Neural progenitor cell (in vitro differentiated cells): ENCODE data around the gene CCAR1. TPM values are rescaled to one million over a fixed set of nuclear protein-coding genes. Genes with fewer than 3 reads are reported as not detected.
"Not testable (repeated sequence)": the region's sequence is repeated elsewhere in the genome, so short reads cannot be mapped to it uniquely, and the experiment has no call there.

ENCODE experiments used
- DNase-seq: peaks from one replicate; pipeline ENCODE4 v3.0.0-alpha.2; 2016; ENCODE audit warnings: low spot score
- H2AFZ ChIP-seq: fragments of 200-600 bp; sonication (generic); replicated peaks from 2 replicates; pipeline ENCODE4 v1.6.1; 2016; ENCODE audit warnings: antibody characterized with exemption
- H3F3A ChIP-seq: fragments of 200-600 bp; sonication (generic); 2 replicates; pipeline ENCODE4 v1.6.1; 2016; ENCODE audit warnings: antibody characterized with exemption, low read depth
- H3K27ac ChIP-seq: fragments of 200-600 bp; sonication (generic); 2 replicates; pipeline ENCODE4 v1.5.1; 2016; ENCODE audit warnings: mild to moderate bottlenecking
- H3K27me3 ChIP-seq: fragments of 200-600 bp; sonication (generic); 2 replicates; pipeline ENCODE4 v1.6.1; 2016; ENCODE audit warnings: mild to moderate bottlenecking, moderate library complexity
- H3K36me3 ChIP-seq: fragments of 200-600 bp; sonication (generic); 2 replicates; pipeline ENCODE4 v1.5.1; 2016
- H3K4me1 ChIP-seq: fragments of 200-600 bp; sonication (generic); 2 replicates; pipeline ENCODE4 v1.6.1; 2016; ENCODE audit warnings: mixed run types
- H3K4me2 ChIP-seq: fragments of 200-600 bp; sonication (generic); 2 replicates; pipeline ENCODE4 v1.6.1; 2016
- H3K4me3 ChIP-seq: fragments of 200-600 bp; sonication (generic); 2 replicates; pipeline ENCODE4 v1.5.1; 2016
- H3K79me2 ChIP-seq: fragments of 200-600 bp; sonication (generic); 2 replicates; pipeline ENCODE4 v1.6.1; 2016; ENCODE audit warnings: low read depth
- H3K9ac ChIP-seq: fragments of 200-600 bp; sonication (generic); 2 replicates; pipeline ENCODE4 v1.6.1; 2016
- H3K9me3 ChIP-seq: fragments of 200-600 bp; sonication (generic); 2 replicates; pipeline ENCODE4 v1.5.1; 2016; ENCODE audit warnings: low read depth
- H4K20me1 ChIP-seq: fragments of 200-600 bp; sonication (generic); 2 replicates; pipeline ENCODE4 v1.6.1; 2016; ENCODE audit warnings: low read depth
- H3K27ac Mint-ChIP-seq: 3 replicates; pipeline ENCODE4 v1.8.0; 2021; ENCODE audit warnings: mixed read lengths
- H3K27me3 Mint-ChIP-seq: 2 replicates; pipeline ENCODE4 v1.8.0; 2022; ENCODE audit warnings: low read depth, mild to moderate bottlenecking, inconsistent platforms, moderate library complexity, mixed read lengths; ENCODE audit not compliant: insufficient read depth
- H3K36me3 Mint-ChIP-seq: 3 replicates; pipeline ENCODE4 v1.8.0; 2021; ENCODE audit warnings: mixed read lengths
- H3K4me1 Mint-ChIP-seq: 3 replicates; pipeline ENCODE4 v1.8.0; 2021; ENCODE audit warnings: mixed read lengths
- H3K4me3 Mint-ChIP-seq: 3 replicates; pipeline ENCODE4 v1.8.0; 2021; ENCODE audit warnings: mild to moderate bottlenecking, moderate library complexity, mixed read lengths
- H3K9me3 Mint-ChIP-seq: 3 replicates; pipeline ENCODE4 v1.8.0; 2020; ENCODE audit warnings: mixed read lengths
- EZH2 ChIP-seq: fragments of 200-600 bp; sonication (generic); IDR thresholded peaks from 2 replicates; pipeline ENCODE4 v1.6.1; 2017; ENCODE audit warnings: antibody characterized with exemption, mild to moderate bottlenecking, moderate library complexity
- EZH2phosphoT487 ChIP-seq: fragments of 200-600 bp; sonication (generic); IDR thresholded peaks from 2 replicates; pipeline ENCODE4 v1.6.1; 2017; ENCODE audit warnings: antibody characterized with exemption
- total RNA-seq: library from RNA; depleted of rRNA; stranded (reverse); fragments of >200 nt; gene quantifications from 2 replicates; pipeline ENCODE4 v1.2.3, GENCODE V29; 2015; ENCODE audit warnings: low replicate concordance
- TF ChIP-seq, protein P1 (sequence below): fragments of 200-600 bp; sonication (generic); IDR thresholded peaks from 2 replicates; pipeline ENCODE4 v1.5.1; 2017; ENCODE audit warnings: antibody characterized with exemption, mild to moderate bottlenecking

The CCAR1 gene
- total RNA-seq, 1 donor from 2014 or later: 141 TPM

DNA sequence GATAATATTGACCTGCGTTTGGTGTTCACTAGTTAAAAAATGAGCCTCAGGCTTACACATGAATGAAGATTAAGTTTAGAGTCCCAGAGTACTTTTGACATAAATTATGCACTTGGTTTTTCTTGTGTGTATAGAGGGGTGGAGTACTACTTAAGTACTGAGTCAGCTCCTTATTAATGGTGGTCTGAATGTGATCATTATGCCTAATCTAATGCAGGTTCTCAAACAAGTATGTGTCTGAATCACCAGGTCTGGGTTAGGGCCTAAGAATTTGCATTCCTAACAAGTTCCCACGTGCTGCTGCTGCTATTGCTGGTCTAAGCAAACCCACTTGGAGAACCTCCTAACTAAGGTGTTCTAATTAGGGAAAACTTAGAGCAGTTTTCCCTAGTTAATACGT is 75.6 kb downstream of the CCAR1 start:
- Mint-ChIP-seq H3K9me3 (no peaks in the 10 kb centered on the region), H3K4me3 (no peak overlapping the region), H3K27ac (no peak overlapping the region), H3K27me3 (no peaks in the 10 kb centered on the region), H3K36me3 (peaks cover 12% of the 10 kb centered on the region), H3K4me1 (no peaks in the 10 kb centered on the region)
- Histone ChIP-seq H2AFZ (no peak overlapping the region), H3K27ac (no peak overlapping the region), H3K9ac (no peak overlapping the region), H3K4me2 (no peak overlapping the region), H3F3A (peaks cover 26% of the 10 kb centered on the region), H3K27me3 (no peaks in the 10 kb centered on the region), H3K79me2 (no peaks in the 10 kb centered on the region), H3K9me3 (no peaks in the 10 kb centered on the region), H3K4me1 (no peaks in the 10 kb centered on the region), H3K36me3 (peaks cover 7% of the 10 kb centered on the region), H3K4me3 (no peak overlapping the region), H4K20me1 (no peaks in the 10 kb centered on the region)
- no peak for DNase-seq
- TF ChIP-seq, protein P1, sequence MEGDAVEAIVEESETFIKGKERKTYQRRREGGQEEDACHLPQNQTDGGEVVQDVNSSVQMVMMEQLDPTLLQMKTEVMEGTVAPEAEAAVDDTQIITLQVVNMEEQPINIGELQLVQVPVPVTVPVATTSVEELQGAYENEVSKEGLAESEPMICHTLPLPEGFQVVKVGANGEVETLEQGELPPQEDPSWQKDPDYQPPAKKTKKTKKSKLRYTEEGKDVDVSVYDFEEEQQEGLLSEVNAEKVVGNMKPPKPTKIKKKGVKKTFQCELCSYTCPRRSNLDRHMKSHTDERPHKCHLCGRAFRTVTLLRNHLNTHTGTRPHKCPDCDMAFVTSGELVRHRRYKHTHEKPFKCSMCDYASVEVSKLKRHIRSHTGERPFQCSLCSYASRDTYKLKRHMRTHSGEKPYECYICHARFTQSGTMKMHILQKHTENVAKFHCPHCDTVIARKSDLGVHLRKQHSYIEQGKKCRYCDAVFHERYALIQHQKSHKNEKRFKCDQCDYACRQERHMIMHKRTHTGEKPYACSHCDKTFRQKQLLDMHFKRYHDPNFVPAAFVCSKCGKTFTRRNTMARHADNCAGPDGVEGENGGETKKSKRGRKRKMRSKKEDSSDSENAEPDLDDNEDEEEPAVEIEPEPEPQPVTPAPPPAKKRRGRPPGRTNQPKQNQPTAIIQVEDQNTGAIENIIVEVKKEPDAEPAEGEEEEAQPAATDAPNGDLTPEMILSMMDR: no peak
- no peak for TF ChIP-seq EZH2phosphoT487
- TF ChIP-seq EZH2: no peak

DNA sequence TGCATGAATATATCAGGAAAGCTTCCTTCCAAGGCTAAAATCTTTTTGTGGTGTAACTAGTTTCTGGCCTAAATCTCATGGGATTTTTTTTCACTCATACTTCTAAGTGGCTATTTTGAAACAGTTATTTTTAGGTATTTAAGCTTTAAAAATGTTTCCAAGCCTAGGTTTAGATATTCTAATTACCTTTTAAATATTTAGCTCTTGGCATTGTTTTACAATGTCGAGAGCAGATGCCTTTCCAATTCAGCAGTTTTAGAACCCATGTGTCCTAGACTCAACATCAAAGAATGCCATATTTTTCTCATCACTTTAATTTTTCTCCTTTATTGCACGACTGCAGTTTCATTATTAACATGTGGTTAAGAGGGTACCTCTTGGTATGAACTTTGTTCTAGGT is 79.2 kb downstream of the CCAR1 start:
- Histone ChIP-seq H3K4me3 (no peak overlapping the region), H3K4me2 (no peak overlapping the region), H4K20me1 (no peaks in the 10 kb centered on the region), H3K9me3 (no peaks in the 10 kb centered on the region), H3K79me2 (no peaks in the 10 kb centered on the region), H3K27me3 (no peaks in the 10 kb centered on the region), H2AFZ (no peak overlapping the region), H3K9ac (no peak overlapping the region), H3K4me1 (no peaks in the 10 kb centered on the region), H3K36me3 (no peaks in the 10 kb centered on the region), H3K27ac (no peak overlapping the region), H3F3A (peaks cover 17% of the 10 kb centered on the region)
- Mint-ChIP-seq H3K27me3 (no peaks in the 10 kb centered on the region), H3K9me3 (no peaks in the 10 kb centered on the region), H3K4me1 (no peaks in the 10 kb centered on the region), H3K4me3 (no peak overlapping the region), H3K27ac (no peak overlapping the region), H3K36me3 (peaks cover 7% of the 10 kb centered on the region)
- no peak for TF ChIP-seq EZH2
- TF ChIP-seq EZH2phosphoT487: no peak
- TF ChIP-seq, protein P1: no peak
- no peak for DNase-seq

DNA sequence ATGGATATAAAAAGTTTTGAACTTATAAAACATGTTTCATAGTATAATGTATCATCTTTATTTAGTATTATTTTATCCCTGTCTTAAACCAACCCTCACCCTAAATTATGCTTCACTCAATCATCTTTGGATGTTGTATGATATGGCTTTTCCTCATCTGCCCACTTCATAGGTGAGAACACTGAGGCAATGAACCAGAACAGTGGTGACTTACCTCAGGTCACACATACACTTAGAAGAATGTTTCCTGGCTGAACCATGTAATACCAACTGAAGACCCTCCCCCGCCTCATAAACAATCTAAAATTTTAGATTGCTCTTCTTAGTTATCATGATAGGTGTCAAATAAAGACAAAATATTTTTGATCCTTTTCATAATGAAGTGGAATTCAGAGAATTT is 83.7 kb downstream of the CCAR1 start:
- Histone ChIP-seq H3K27ac (no peak overlapping the region), H3K9ac (no peak overlapping the region), H3K4me1 (no peaks in the 10 kb centered on the region), H4K20me1 (no peaks in the 10 kb centered on the region), H3K4me3 (no peak overlapping the region), H3F3A (peaks cover 8% of the 10 kb centered on the region), H3K27me3 (no peaks in the 10 kb centered on the region), H3K9me3 (no peaks in the 10 kb centered on the region), H3K79me2 (no peaks in the 10 kb centered on the region), H3K36me3 (no peaks in the 10 kb centered on the region), H2AFZ (no peak overlapping the region), H3K4me2 (no peak overlapping the region)
- Mint-ChIP-seq H3K4me1 (no peaks in the 10 kb centered on the region), H3K27ac (no peak overlapping the region), H3K36me3 (peaks cover 3% of the 10 kb centered on the region), H3K27me3 (peaks cover 2% of the 10 kb centered on the region), H3K9me3 (no peaks in the 10 kb centered on the region), H3K4me3 (no peak overlapping the region)
- DNase-seq: no peak
- TF ChIP-seq EZH2 (no peak), EZH2phosphoT487 (no peak)
- TF ChIP-seq, protein P1: no peak

DNA sequence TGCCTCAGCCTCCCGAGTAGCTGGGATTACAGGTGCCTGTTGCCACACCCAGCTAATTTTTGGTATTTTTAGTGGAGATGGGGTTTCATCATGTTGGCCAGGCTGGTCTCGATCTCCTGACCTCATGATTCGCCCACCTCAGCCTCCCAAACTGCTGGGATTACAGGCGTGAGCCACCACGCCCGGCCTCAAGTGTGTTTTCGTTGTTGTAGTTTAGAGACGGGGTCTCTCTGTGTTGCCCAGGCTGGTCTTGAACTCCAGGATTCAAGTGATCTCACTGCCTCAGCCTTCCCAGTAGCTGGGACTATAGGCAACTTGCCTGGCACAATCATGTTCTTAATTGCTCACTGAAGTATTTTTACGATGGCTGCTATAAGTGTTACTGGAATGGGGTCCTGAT is 89.8 kb downstream of the CCAR1 start:
- DNase-seq, H2AFZ ChIP-seq, H3K79me2 ChIP-seq, H3K9ac ChIP-seq, H3K27ac ChIP-seq, H3K4me3 Mint-ChIP-seq, H4K20me1 ChIP-seq, H3K4me3 ChIP-seq, H3K27me3 Mint-ChIP-seq, H3K27me3 ChIP-seq, H3K9me3 ChIP-seq, H3K36me3 ChIP-seq, H3K36me3 Mint-ChIP-seq, H3K9me3 Mint-ChIP-seq, H3K4me2 ChIP-seq, H3K27ac Mint-ChIP-seq: not testable (repeated sequence)
- peaks cover 12% of the 10 kb centered on the region for H3K4me1 ChIP-seq
- peaks cover 12% of the 10 kb centered on the region for H3K4me1 Mint-ChIP-seq
- peaks cover 12% of the 10 kb centered on the region for H3F3A ChIP-seq
